Raji (cell line): ENCODE results near the gene RIPPLY2.

ENCODE experiments used
- POLR2A ChIP-seq: IDR thresholded peaks from 2 replicates; pipeline ENCODE4 v1.6.1; 2011; ENCODE audit warnings: low read depth, low read length, control low read depth; ENCODE audit not compliant: insufficient read depth

Gene RIPPLY2

DNA sequence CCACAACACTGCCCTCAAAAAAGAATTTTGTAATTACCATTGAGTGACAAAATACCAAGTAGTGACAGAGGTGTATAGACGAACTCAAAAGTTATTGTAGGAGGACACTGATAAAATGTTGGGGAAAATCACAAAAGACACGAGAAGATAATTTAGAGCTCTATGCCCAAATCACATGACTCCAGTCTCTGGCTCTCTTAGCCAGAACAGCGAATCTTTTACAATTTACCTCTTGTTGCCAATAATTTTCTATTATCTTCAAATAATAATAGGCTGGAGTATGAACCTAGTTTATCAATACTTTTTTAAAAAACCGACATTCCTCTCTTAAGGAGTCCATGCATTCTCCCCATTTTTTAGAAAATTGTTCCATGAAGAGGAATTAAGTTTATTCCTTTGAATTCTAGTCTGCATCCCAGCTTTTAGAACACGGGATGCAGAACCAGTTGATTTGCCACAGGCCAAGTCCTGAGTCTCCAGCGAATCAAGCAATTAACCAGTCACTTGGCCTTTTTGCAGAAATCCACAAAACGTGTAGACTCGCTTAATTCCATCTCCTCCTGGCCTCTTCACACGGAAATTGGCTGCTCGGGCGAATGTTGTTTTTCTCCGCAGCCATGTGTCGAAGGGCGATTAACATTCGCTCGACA lies 507 bp upstream of the RIPPLY2 start:
- no peak for TF ChIP-seq POLR2A

DNA sequence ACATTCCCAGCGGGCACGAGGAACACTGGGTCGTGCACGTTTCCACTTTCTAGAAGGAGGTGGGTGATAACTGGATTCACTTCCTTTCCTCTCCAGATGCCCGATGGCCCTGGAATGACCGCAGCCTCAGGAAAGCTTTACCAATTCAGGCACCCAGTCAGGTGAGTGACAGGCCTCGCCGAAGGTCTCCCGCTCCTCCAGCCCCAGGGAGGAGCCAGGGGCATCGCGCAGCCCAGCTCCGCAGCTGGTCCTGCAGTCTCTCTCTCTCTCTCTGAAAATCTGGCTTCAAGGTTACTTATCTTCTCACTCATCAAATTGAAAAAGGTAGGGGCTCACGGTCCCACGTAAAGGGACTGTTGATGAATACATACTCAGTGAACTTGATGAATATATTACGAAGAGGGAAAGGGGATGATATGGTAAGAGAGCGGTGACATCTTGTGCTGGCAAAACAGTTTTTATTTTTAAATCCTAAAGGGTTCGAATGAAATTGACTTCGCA lies 891 bp downstream of the RIPPLY2 start:
- no peak for TF ChIP-seq POLR2A

- TF ChIP-seq POLR2A, result no peak
Observed at GRCh38 chr6:83854766-83855165, 1.6 kb downstream of the RIPPLY2 start.

- TF ChIP-seq POLR2A, result peak; percentile 96
Observed at GRCh38 chr6:83859410-83860358, 6.5 kb downstream of the RIPPLY2 start, which contains the start of gene CYB5R4. Gene CYB5R4 (plus strand): TSS chr6:83859689. CDS start chr6:83859783, 94 bp downstream.

- no peak for TF ChIP-seq POLR2A
Observed at GRCh38 chr6:83860359-83860755, 7.2 kb downstream of the RIPPLY2 start.

DNA sequence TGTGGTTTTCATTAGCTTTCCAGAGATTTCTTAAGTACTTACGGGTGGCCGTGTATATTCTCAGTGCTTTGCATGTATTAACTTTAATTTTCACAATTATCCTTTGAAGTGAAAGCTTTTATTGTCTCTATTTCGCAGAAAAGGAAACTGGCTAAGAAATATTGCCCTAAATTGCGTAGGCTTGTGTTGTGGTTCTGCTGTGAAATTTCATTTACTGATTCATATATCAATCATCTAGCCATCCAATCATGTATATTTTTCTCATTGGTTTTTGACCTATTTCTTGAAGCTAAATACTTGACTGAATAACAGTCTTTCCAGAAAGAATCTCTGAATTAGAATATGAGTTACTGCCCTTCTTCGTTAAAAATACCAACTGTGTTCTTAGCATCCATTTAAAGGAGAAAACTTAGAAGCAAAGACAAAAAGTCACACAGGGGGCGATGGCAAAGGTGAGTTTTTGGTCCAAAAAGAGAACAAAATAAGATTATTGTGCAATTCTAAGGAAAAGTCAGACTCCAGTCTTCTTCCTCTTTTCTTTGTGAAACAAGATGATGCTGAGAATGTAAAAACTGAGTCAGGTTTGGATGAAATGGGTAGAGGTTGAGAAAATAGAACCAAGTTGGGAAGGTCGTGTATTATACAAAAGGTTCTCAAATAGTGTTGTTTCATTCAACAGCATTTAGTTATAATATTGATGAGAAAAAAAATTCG lies 7.8 kb downstream of the RIPPLY2 start:
- no peak for TF ChIP-seq POLR2A

- no peak for TF ChIP-seq POLR2A
Observed at GRCh38 chr6:83862776-83863471, 9.8 kb downstream of the RIPPLY2 start.

DNA sequence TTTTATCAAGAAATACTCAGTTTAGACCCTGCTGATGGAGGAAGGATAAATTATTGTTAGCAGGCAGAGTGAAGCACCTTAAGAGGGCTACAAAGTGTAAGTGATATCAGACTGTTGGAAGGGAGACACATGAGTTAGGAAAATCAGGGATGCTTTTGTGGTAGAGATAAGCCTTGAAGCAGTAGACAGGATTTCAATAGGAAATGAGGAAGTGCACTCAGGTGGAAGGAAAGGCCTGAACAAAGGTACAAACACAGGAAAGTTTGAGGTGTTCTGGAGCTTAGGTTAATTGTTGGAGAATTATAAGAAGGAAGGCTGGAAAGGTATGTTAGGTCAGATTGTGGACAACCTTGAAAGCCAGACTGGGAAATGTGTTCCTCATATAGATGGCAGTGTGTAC lies 13.9 kb downstream of the RIPPLY2 start:
- TF ChIP-seq POLR2A, result no peak

GRCh38 chr6:83867527-83868161 lies 14.5 kb downstream of the RIPPLY2 start:
- TF ChIP-seq POLR2A, result no peak

GRCh38 chr6:83868639-83869038 lies 15.5 kb downstream of the RIPPLY2 start:
- no peak for TF ChIP-seq POLR2A

DNA sequence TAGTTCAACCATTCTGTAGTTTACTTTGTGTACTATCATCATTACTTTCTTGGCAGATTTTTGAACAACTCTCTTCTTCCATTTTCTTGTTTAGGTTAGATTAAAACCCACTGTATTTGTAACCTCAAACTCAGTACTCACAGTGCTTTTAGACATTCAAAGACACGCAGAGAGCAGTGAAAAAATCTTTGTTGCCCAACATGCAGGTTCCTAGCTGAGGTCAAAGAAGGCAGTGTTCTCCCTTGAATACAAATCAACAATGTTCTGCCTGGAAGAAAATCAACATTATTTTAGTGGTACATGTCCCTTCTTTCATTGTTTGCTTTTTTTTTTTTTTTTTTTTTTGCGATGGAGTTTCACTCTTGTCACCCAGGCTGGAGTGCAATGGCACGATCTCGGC lies 17.5 kb downstream of the RIPPLY2 start:
- TF ChIP-seq POLR2A, result no peak

DNA sequence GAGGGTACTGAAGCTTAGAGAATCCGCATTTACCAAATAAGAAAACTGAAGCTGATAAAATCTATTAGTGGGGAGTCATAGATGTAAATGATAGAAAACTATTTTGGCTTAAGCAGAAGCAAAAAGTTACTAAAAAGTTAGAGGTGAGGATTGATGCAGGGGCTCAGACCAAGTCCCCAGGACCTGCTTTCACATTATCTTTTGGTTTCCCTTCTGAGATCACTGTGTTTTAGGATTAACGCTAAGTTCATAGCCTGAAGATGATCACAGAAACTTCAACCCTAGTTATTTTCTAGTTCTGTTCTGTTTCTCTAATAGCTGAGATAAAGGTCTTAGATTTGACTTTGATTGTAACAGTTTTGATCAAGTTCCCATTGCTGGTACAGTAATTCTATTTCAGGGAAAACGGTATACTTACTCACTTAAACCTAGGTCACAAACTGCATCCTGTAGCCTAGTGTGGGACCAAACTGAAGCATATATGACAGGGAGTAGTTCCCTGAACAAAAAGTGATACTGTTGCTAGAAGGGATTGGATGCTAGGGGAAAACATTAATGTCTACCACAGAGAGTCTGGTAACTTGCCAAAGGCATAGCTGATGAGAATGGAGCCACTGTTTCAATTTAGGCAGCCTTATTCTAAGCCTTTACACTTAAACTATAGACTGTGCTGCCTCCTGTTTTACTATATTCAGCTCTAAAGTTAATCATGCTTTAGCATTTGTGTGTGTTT lies 19.4 kb downstream of the RIPPLY2 start:
- TF ChIP-seq POLR2A, result no peak

DNA sequence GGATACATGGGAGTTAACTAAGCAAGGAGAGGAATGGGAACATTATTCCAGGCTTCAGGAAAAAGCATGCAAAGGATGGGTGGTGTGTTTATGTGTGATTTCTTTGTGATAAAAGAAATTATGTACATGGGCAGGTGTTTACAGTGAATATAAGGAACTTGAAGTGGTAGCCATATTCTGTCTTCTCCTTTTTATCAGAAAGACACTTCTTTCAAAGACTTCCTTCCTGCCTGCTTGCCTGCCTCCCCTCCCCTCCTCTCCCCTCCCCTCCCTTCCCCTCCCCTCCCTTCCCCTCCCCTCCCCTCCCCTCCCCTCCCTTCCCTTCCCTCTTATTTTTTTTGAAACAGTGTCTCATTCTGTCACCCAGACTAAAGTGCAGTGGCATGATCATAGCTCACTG lies 20.7 kb downstream of the RIPPLY2 start:
- TF ChIP-seq POLR2A, result no peak

DNA sequence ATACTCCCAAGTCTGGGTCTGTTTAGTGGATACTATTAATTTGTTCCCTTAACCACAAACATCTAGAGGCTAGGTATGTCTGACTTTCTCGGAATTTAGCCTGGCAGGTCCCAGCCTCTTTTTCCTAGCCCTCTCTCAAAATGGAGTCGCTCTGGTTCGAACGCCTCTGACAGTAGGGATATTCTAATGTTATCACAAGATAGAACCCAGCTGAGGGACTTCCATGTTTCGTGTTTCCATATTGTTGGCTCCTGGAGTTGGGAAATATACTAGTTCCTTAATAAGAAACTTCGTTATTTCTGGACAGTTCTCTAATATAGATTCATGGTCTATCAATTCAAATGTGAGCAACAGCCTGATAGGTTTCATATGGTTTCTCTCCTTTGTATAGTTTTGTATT lies 22.7 kb downstream of the RIPPLY2 start:
- no peak for TF ChIP-seq POLR2A
